HCT116 (cell line): Measurements from ENCODE around the gene EMD.
A peak's percentile ranks its signal among the peaks of the same experiment; 100 is the strongest.

Experiments used
- EZH2 ChIP-seq: fragments of 200-600 bp; sonication (generic); IDR thresholded peaks from 2 replicates; pipeline ENCODE4 v1.6.1; 2017; ENCODE audit warnings: antibody characterized with exemption, mixed run types
- EZH2phosphoT487 ChIP-seq: fragments of 200-600 bp; IDR thresholded peaks from 2 replicates; pipeline ENCODE4 v1.6.1; 2018; ENCODE audit warnings: antibody characterized with exemption, borderline replicate concordance
- POLR2A ChIP-seq: IDR thresholded peaks from 2 replicates; pipeline ENCODE4 v1.7.0; 2011; ENCODE audit warnings: borderline replicate concordance; ENCODE audit not compliant: insufficient read depth, insufficient read length; ENCODE audit errors: extremely low read depth
- POLR2AphosphoS5 ChIP-seq: IDR thresholded peaks from 2 replicates; pipeline ENCODE4 v1.6.1; 2011; ENCODE audit warnings: mild to moderate bottlenecking, low read depth, low read length, moderate library complexity
- TF ChIP-seq, protein P1 (sequence below), 3 experiments: fragments of 200-600 bp in 1 of 3; sonication (generic) in 1 of 3; IDR thresholded peaks in 2 of 3; conservative IDR thresholded peaks in 1 of 3; 2 replicates each; pipeline ENCODE4 v1.5.1; 2012 to 2017; ENCODE audit warnings: low read depth in 2 of 3, low read length in 2 of 3, antibody characterized with exemption in 1 of 3, borderline replicate concordance in 1 of 3, control low read depth in 1 of 3, mild to moderate bottlenecking in 1 of 3, mixed read lengths in 1 of 3, mixed run types in 1 of 3, moderate library complexity in 1 of 3; ENCODE audit not compliant: insufficient read depth in 1 of 3
- TF ChIP-seq, protein P2 (sequence below): IDR thresholded peaks from 2 replicates; pipeline ENCODE4 v1.6.1; 2012; ENCODE audit warnings: low read depth

DNA sequence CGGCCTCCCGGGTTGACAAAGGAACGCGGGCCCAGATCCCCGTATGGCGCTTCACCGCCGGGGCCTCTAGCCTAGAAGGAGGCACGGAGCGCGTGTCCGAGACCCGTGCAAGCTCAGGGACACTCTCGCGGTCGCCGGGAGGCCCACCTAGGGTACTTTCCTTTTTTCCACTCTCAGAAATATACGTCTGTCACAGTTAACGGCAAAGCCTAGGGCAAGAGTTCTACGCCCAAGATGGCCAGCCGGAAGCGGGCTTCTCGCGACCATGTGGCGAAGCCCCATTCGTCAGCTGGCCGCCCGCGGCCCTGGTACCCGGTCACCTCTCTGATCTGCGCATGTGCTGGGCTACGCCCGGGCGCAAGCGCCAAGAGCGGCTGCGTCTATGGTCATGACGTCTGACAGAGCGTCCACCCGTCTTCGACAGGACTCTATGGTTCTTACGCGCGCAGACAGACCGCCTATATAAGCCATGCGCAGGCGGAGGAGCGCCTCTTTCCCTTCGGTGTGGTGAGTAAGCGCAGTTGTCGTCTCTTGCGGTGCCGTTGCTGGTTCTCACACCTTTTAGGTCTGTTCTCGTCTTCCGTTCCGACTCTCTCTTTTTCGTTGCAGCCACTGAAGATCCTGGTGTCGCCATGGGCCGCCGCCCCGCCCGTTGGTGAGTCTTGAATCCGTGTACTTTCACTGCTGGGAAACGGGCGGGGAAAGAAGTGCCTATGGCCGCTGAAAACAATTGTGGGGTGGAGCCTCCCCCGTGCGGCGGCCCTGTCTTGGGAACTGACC is 19.0 kb downstream of the EMD start, which contains the start of gene RPL10:
- TF ChIP-seq POLR2AphosphoS5 (peak; percentile 99), EZH2 (no peak), POLR2A (peak; percentile 98), EZH2phosphoT487 (no peak)
- TF ChIP-seq, protein P1, sequence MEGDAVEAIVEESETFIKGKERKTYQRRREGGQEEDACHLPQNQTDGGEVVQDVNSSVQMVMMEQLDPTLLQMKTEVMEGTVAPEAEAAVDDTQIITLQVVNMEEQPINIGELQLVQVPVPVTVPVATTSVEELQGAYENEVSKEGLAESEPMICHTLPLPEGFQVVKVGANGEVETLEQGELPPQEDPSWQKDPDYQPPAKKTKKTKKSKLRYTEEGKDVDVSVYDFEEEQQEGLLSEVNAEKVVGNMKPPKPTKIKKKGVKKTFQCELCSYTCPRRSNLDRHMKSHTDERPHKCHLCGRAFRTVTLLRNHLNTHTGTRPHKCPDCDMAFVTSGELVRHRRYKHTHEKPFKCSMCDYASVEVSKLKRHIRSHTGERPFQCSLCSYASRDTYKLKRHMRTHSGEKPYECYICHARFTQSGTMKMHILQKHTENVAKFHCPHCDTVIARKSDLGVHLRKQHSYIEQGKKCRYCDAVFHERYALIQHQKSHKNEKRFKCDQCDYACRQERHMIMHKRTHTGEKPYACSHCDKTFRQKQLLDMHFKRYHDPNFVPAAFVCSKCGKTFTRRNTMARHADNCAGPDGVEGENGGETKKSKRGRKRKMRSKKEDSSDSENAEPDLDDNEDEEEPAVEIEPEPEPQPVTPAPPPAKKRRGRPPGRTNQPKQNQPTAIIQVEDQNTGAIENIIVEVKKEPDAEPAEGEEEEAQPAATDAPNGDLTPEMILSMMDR (IDR thresholded peaks at IDR 0.05 in 2 of 3, conservative IDR thresholded peaks at IDR 0.05 in 1 of 3; ENCODE audit: borderline replicate concordance in 1 of 3, insufficient read depth in 1 of 3, low read depth in 2 of 3, low read length in 2 of 3): no peak
- TF ChIP-seq, protein P2, sequence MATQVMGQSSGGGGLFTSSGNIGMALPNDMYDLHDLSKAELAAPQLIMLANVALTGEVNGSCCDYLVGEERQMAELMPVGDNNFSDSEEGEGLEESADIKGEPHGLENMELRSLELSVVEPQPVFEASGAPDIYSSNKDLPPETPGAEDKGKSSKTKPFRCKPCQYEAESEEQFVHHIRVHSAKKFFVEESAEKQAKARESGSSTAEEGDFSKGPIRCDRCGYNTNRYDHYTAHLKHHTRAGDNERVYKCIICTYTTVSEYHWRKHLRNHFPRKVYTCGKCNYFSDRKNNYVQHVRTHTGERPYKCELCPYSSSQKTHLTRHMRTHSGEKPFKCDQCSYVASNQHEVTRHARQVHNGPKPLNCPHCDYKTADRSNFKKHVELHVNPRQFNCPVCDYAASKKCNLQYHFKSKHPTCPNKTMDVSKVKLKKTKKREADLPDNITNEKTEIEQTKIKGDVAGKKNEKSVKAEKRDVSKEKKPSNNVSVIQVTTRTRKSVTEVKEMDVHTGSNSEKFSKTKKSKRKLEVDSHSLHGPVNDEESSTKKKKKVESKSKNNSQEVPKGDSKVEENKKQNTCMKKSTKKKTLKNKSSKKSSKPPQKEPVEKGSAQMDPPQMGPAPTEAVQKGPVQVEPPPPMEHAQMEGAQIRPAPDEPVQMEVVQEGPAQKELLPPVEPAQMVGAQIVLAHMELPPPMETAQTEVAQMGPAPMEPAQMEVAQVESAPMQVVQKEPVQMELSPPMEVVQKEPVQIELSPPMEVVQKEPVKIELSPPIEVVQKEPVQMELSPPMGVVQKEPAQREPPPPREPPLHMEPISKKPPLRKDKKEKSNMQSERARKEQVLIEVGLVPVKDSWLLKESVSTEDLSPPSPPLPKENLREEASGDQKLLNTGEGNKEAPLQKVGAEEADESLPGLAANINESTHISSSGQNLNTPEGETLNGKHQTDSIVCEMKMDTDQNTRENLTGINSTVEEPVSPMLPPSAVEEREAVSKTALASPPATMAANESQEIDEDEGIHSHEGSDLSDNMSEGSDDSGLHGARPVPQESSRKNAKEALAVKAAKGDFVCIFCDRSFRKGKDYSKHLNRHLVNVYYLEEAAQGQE: no peak
